HG02981 (cell line): ENCODE results near the gene TMEM37.
"Not testable (repeated sequence)": the region's sequence is repeated elsewhere in the genome, so short reads cannot be mapped to it uniquely, and the experiment has no call there.

Source experiments
- ATAC-seq: cut with Tn5 transposase; IDR thresholded peaks from one replicate; pipeline ENCODE4 v1.9.1; 2021; ENCODE audit warnings: mild to moderate bottlenecking, moderate library complexity; ENCODE audit not compliant: unreplicated experiment

The TMEM37 gene

DNA sequence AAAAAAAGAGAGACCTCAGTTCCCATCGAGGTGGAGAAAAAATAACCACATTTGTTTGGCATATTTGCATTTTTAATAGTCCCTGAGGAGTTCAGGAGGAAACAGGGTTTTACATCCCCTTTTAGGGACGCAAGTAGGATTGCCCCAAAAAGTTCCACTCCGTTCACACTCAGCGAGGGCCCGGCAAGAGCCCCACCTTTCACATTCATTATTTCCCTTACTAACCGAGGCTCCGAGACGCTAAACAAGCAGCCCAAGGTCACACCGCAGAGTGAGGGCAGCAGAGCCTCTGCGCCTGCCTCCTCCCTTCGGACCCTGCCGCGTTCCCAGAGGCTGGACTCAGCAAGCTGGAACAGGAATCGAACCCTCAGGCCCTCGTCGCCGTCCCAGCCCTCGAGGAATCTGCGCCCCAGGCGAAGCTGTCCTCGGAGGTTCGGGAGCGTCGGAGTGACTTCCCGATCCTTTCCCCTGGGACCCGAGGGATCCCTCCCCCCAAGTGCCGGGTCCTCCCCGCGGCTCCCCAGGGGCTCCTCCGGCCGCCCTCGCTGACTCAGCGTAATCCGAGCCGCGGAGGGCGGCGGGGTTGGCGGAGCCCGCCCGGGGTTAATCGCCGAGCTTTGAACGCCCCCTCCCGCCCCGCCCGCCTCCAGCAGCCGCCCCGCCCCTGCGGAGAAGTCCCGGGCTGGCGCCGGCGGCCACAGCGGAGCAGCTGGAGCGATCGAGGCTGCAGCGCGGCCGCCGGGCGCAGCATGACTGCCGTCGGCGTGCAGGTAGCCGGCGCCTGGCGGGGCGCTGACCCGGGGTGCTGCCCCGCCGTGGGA, at the start of gene TMEM37:
TMEM37 (plus strand) TSS at position 700 of the 821 bp plus-strand sequence; CDS start at position 750, 50 bp downstream.
- ATAC-seq: peak; percentile 63

GRCh38 chr2:119383410-119384140, 48.1 kb upstream of the TMEM37 start:
- no peak for ATAC-seq

DNA sequence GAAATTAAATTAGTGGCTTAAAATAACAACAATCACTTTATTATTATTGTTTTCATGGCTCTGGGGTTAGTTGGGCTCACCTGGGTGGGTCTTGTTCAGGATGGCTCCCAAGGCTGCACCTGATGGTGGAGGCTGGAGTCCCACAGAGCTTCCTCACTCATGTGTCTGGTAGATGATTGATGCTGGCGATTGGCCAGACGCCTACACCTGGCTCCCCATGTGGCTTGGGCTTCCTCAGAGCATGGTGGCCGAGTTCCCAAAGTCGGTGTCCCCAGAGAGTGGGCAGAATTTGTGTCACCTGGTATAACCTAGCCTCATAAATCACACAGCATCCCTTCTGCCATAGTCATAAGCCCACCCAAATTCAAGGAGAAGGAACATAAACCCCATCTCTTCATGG, 46.7 kb upstream of the TMEM37 start:
- no peak for ATAC-seq

GRCh38 chr2:119385466-119385865, 46.2 kb upstream of the TMEM37 start:
- no peak for ATAC-seq

DNA sequence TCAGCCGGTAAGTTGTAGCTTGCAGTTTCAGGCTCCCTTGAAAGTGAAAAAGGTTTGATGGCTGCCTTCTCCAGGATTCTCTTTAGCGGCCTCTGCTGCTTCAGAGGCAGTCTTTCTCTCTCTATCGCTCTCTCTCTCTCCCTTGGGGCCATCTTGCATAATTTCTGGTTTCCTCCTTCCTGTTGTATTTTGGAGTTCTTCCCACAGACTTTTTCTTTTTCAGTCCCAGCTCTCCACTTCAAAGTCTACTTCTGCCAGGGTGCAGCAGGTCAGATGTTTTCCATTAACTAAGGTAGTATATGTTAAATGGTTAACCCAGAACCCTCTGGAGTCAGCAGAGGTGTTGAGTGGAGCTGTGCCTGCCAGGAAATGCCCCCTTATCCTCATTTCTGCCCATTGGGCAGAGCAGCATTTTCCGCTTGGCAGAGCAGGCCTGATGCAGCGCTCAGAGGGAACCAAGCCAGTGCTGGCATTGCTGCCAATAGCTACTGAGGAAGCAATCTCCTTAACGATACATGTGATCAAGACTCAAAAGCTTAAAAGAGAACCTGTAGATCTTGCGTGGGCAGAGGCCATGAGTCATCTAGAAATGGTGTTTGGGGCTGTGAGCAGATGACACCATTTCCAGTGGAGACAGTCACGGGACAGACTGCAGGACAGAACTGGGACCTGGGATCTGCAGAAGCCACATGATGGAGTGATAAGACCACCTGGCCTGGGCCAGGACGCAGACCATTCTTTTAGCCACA, 44.1 kb upstream of the TMEM37 start:
- ATAC-seq: peak; percentile 77

DNA sequence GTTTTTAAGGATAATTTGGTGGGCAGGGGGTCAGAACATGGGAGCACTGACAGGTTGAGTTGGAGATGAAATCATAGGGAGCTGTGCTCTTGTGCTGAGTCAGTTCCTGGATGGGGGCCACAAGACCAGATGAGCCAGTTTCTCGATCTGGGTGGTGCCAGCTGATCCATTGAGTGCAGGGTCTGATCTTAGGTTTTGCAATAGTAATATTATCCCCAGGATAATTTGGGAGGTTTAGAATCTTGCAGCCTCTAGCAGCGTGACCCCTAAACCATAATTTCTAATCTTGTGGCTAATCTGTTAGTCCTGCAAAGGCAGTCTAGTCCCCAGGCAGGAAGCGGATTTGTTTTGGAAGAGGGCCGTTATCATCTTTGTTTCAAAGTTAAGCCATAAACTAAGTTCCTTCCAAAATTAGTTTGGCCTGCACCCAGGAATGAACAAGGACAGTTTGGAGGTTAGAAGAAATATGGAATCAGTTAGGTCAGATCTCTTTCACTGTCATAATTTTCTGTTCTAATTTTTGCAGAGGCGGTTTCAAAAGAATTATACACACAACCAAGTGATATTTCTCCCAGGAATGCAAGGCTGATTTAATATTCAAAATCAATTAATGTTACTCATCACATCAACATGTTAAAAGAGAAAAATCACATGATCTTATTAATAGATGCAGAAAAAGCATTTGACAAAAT, 41.9 kb upstream of the TMEM37 start:
- no peak for ATAC-seq

DNA sequence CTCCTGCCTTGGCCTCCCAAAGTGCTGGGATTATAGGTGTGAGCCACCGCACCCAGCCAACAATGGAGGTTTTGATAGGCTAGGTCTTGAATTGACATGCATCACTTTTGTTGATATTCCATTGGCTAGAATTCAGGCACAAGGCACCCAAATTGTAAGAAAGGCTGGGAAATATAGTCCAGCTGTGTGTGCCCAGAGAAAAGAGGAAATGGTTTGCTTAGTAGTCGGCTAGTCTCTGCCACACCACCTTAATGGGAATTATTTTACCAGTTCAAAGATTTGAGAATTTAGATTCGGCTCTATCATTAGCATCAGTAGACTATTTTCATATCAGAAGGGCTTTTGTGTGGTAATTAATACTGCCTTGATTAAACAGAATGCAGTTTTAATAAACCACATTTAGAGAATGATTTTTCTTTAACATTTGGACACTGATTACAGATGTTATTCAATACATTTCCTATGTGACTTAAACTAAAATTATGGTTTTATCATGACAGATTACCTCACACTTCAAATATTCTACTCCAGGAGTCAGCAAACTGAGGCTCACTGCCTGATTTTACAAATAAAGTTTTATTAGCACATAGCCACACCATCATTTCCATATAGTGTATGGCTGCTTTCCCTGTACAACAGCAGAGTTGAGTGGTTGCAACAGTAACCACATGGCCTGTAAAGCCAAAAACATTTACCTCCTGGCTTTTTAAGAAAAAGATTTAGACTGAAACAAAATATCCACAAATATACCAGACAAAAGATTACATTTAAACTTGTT, 37.5 kb upstream of the TMEM37 start:
- no peak for ATAC-seq

DNA sequence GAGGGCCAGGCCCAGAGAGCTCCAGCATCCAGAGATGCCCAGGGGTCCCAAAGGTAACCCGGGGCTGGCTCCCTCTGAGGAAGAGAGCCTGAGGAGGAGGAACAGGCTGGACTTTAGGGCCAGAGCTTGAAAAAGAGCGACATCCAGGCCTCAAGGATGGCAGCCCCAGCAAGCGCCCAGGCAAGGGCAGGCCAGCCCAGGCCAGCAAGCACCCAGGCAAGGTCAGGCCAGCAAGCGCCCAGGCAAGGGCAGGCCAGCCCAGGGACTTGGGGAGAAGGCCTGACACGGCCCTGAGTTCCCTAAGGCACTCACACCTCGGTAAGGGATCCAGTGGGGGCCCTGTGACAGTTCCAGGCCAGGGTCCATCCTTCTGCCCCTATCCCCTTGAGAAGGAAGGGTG, 34.5 kb upstream of the TMEM37 start:
- no peak for ATAC-seq

DNA sequence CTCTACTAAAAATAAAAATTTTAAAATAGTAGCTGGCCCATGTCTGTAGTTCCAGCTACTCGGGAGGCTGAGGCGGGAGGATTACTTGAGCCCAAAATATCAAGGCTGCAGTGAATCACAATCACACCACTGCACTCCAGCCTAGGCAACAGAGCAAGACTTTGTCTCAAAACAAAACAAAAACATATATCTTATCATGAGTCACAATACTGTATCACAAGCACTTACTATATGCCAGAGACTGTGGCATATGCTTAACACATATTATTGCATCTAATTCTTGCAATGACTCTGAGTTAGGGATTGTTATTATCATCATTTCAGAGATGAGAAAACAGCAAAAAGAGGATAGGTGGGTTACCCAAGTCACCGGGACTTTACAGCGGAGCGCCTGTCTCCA, 29.5 kb upstream of the TMEM37 start:
- no peak for ATAC-seq

DNA sequence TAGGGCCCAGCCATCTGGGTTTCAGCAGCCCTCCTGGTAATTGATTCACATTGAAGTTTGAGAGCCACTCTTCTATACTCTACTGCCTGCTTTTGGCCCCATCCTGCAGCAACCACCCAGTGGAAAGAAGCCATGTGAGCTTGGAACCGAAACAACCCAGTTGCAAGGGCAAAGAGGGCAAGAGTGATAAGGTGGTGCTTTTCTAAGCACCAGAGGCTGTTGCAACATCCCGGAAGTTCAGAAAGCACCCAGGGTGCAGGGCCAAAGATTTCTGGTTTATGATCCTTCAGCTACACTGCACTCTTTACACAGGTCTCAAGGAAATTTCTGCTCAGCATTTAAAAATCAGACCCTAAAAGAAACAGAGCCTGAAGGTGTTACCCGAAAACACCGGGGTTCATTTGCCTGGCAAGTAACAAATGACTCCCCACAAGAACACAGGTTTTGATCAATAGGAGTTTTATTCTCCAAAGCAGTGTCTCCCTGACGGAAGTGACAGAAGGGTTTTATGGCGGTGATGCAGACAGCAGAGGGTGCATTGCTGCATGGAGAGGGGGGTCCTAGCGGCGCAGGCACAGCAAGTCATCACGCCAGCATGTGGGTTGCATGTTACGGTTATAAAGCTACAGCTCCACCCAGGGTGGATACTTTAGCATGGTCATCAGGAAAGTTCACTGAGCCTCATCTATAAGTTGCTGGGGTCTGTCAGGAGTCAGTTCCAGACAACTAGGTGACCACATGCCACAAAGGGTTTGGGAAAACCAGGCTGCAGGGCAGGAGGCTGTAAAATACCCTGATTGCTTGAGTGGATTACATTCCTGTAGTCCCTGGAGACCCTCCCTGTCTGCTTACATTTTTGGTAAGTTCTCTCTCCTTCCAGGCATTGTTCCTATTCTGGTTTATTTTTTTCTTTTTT, 28.8 kb upstream of the TMEM37 start:
- no peak for ATAC-seq

- not testable (repeated sequence) for ATAC-seq
Observed at GRCh38 chr2:119403618-119404017, 28.0 kb upstream of the TMEM37 start.

DNA sequence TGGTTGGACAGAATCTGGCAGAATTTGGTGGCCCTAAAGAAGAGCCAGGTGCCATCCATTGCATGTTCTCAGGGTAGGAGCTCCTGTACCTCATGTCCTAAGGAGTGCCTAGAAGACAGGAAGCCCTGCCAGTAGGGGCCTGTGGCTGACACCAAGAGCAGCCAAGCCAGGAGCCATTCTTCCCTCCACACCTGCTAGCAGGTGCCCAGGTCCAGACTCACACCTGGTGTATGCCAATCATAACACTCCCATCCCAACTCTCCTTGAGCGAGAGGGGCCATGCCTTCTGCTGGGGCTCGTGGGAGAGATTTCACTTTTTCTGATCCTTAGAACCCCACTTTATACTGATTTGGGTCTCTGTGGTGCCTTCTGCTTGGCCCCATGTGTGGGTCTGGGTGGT, 26.5 kb upstream of the TMEM37 start:
- ATAC-seq: no peak

GRCh38 chr2:119407430-119408220, 24.0 kb upstream of the TMEM37 start:
- ATAC-seq: no peak

GRCh38 chr2:119408221-119408619, 23.4 kb upstream of the TMEM37 start:
- no peak for ATAC-seq

DNA sequence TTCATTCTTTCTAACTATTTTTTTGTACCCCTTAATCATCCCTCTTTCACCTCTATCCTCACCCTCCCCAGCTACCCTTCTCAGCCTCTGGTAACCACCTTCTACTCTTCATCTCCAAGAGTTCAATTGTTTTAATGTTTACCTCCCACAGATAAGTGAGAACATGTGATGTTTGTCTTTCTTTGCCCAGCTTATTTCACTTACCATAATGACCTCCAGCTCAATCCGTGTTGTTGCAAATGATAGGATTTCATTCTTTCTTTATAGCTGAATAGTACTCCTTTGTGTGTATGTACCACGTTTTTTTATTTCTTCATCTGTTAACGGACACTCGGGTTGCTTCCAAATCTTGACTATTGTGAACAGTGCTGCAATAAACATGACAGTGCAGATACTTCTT, 22.1 kb upstream of the TMEM37 start:
- no peak for ATAC-seq

DNA sequence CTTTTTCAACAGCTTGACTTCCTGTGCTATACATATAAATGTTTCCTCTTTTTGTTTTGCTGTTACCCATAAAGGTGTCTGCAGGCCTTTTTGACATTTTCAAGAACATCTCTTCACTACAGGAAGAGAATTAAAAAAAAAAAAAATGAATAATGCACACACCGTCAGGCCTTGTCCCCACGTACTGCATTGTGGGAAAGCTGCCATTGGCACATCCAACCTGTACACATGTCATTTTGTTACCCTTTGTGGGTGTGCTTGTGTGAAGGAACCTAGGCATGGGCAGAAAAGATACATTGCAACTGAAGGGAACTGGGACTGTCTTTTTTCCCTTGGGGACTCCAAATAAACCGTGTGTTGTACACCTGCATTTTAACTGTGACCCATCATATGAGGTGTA, 16.8 kb upstream of the TMEM37 start:
- ATAC-seq: no peak

- ATAC-seq: no peak
Observed at GRCh38 chr2:119415630-119416029, 16.0 kb upstream of the TMEM37 start.

DNA sequence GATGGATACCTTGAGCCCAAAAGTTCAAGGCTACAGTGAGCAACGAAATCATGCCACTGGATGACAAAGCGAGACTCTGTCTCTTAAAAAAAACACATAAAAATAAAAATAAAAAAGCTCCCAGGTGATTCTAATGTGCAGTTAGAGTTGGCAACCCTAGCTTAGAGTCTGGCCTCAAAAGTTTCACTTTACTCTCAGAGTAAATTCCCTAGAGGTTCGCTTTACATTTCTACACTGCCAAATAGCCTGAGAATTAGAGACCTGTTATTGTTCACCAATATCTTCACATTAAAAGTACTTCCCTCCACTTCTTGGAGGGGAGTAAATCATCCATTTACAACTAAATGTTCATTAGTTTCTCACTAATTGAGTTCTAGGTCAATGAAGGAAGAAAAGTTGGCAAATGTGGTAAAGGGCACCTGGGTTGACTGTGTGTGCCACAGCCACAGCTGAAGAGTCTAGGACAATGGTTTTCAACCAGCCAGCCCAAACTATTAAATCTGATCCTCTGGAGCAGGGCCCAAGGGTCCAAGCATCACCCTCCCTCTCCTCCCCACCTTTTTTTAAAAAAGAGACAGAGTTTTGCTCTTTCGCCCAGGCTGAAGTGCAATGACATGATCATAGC, 15.2 kb upstream of the TMEM37 start:
- ATAC-seq: no peak
